Measurements from ENCODE around the gene SH3GLB1. TPM values are rescaled to one million over a fixed set of nuclear protein-coding genes. Genes with fewer than 3 reads are reported as not detected.

SH3GLB1 gene
- total and polyA plus RNA-seq, 9 of the 15 experiments (the other 6 are each of a cell fraction or from before 2014, with no cell fraction given), result 8.6 to 34.2 (median 24.2) TPM

DNA sequence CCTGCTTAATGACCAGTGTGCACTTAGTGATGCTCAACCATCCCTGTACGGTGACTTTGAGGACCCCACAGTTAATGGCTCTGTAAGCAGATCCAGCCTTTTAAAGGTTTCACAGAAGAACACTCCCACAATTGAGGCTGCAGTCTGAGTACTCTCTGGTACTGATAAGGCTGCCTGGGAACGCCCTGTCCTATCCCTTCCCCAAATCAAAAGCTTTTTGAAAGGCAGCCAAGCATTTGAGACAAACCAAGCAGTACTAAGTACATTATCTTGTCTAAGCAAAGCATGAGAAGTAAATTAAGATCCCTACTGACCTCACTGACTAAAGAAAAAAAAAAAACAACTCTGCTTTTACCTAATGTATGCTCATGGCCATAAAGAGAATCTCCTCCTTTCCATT, 60.7 kb downstream of the SH3GLB1 start (continued):
- peak; percentile 29; the same call in 1 of the 2 replicates for TF ChIP-seq VEZF1 (CRISPR knock-in tag; IDR thresholded peaks at IDR 0.05)
- TF ChIP-seq TRIM24 (IDR thresholded peaks at IDR 0.05), result peak in 1 of 2 experiments; percentile 57; a peak in 1 of 4 replicates
- 0 out of 2 replicates have a peak, but pooled peaks have one; percentile 4 for TF ChIP-seq JUN (IDR thresholded peaks at IDR 0.05; ENCODE audit: borderline replicate concordance, low read depth, low read length)
- TF ChIP-seq JUN (CRISPR knock-in tag; IDR thresholded peaks at IDR 0.05; ENCODE audit: borderline replicate concordance), result no peak
- no peak for TF ChIP-seq MBD2 (IDR thresholded peaks at IDR 0.05; ENCODE audit: borderline replicate concordance, low read depth)
- TF ChIP-seq KDM1A (IDR thresholded peaks at IDR 0.05), result peak; percentile 95 to 96
- TF ChIP-seq XRCC4 (IDR thresholded peaks at IDR 0.05; ENCODE audit: extremely low read depth, insufficient read depth, insufficient read length), result no peak
- peak; percentile 86 for TF ChIP-seq HDAC2 (IDR thresholded peaks at IDR 0.05)
- 0 out of 2 replicates have a peak, but pooled peaks have one; percentile 29 for TF ChIP-seq ZNF197 (CRISPR knock-in tag; IDR thresholded peaks at IDR 0.05; ENCODE audit: low read depth)
- peak; percentile 71 for TF ChIP-seq KLF16 (IDR thresholded peaks at IDR 0.05)
- TF ChIP-seq SOX6 (IDR thresholded peaks at IDR 0.05), result peak; percentile 84
- TF ChIP-seq, protein P1, sequence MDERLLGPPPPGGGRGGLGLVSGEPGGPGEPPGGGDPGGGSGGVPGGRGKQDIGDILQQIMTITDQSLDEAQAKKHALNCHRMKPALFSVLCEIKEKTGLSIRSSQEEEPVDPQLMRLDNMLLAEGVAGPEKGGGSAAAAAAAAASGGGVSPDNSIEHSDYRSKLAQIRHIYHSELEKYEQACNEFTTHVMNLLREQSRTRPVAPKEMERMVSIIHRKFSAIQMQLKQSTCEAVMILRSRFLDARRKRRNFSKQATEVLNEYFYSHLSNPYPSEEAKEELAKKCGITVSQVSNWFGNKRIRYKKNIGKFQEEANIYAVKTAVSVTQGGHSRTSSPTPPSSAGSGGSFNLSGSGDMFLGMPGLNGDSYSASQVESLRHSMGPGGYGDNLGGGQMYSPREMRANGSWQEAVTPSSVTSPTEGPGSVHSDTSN (CRISPR knock-in tag; IDR thresholded peaks at IDR 0.05; ENCODE audit: low read depth), result no peak
- TF ChIP-seq, protein P1 (tag; conservative IDR thresholded peaks at IDR 0.05; ENCODE audit: low read depth), result peak; percentile 80
- 0 out of 2 replicates have a peak, but pooled peaks have one; percentile 60 for TF ChIP-seq SMAD4 (CRISPR knock-in tag; conservative IDR thresholded peaks at IDR 0.05)
- TF ChIP-seq CBFA2T3 (IDR thresholded peaks at IDR 0.05), result peak; percentile 92
- TF ChIP-seq TEAD1 (CRISPR knock-in tag; IDR thresholded peaks at IDR 0.05), result 0 out of 4 replicates have a peak, but pooled peaks of 1 of the 2 experiments have one; percentile 43
- no peak for TF ChIP-seq THRA (IDR thresholded peaks at IDR 0.05)
- TF ChIP-seq SRF (CRISPR knock-in tag; IDR thresholded peaks at IDR 0.05), result no peak
- TF ChIP-seq TGIF2 (CRISPR knock-in tag; IDR thresholded peaks at IDR 0.05), result no peak
- TF ChIP-seq, protein P2, sequence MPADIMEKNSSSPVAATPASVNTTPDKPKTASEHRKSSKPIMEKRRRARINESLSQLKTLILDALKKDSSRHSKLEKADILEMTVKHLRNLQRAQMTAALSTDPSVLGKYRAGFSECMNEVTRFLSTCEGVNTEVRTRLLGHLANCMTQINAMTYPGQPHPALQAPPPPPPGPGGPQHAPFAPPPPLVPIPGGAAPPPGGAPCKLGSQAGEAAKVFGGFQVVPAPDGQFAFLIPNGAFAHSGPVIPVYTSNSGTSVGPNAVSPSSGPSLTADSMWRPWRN (IDR thresholded peaks at IDR 0.05; ENCODE audit: low read depth), result peak; percentile 69

Data from K562 (cell line).